ENCODE measurements around the gene CORO7. TPM values are rescaled to one million over a fixed set of nuclear protein-coding genes. Genes with fewer than 3 reads are reported as not detected.

CORO7 gene
- total RNA-seq, 1 experiment from 2014 or later: 51.0 TPM

DNA sequence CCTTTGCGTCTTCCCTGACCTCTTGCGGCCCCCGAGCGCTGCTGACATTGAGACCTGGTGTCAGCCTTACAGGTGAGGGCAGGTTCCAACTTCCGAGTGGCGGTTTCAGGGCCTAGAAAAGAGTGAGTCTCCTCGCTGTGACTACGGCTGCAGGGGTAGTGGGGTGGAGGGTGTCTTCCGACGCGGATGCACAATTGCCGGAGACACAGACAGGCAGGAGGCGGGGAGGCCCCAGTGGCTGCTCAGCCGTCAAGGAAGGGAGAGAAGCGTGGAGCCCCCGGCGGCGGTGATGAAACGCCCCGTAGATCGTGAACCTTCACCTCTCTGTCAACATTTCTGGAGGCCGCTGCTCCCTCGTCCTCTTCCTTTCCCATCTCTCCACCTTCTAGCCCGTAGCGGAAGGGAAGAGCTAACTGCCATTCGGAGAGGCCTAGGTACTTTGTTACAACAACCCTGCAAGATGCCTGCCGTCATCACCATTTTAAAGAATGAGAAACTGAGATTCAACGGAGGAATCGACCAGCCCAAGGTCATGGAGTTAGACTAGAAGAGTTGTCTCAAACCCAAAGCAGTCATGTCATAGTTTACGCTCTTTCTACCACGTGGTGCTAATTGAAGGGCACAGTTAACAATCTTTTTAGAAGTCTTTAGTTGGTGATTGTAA lies 9.8 kb upstream of the CORO7 start:
- intact Hi-C loops (cut with micrococcal nuclease; ENCODE audit: unreplicated experiment): no loop called here
- no peak for DNase-seq
- BruUV-seq (replicated peaks): no TSS peak

DNA sequence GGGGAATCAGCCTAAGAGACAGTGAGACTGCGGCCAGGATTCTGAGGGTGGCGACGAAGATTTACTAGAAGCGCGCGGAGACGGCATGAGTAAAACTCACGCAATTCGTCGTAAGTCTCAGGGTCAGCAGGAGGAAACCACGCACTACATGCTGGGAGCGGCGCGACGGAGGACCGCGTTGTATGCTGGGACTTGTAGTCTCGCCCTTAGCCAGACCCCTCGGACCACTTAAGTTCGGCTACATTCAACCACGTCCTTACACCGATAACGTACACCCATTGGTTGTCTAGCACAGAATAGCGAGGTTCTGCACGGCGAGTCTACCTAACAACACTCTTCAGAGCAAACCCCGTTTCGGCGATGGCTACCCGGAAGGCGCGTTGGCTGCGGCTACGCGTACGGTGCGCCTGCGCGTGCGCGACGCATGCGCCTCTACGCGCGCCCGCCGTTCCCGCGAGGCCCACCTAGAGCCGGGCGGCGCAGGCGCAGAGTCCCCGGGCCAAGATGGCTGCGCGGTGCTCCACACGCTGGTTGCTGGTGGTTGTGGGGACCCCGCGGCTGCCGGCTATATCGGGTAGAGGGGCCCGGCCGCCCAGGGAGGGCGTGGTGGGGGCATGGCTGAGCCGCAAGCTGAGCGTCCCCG lies 9.1 kb upstream of the CORO7 start, which contains the start of gene DNAJA3:
Gene DNAJA3, plus strand, starts transcription at position 491 of the 643 bp plus-strand sequence. Its CDS starts 14 bp downstream, at position 505.
- DNase-seq: peak; percentile 95
- TF ChIP-seq, protein P1, sequence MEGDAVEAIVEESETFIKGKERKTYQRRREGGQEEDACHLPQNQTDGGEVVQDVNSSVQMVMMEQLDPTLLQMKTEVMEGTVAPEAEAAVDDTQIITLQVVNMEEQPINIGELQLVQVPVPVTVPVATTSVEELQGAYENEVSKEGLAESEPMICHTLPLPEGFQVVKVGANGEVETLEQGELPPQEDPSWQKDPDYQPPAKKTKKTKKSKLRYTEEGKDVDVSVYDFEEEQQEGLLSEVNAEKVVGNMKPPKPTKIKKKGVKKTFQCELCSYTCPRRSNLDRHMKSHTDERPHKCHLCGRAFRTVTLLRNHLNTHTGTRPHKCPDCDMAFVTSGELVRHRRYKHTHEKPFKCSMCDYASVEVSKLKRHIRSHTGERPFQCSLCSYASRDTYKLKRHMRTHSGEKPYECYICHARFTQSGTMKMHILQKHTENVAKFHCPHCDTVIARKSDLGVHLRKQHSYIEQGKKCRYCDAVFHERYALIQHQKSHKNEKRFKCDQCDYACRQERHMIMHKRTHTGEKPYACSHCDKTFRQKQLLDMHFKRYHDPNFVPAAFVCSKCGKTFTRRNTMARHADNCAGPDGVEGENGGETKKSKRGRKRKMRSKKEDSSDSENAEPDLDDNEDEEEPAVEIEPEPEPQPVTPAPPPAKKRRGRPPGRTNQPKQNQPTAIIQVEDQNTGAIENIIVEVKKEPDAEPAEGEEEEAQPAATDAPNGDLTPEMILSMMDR (IDR thresholded peaks at IDR 0.05; ENCODE audit: unreplicated experiment): no peak
- intact Hi-C loops (cut with micrococcal nuclease; ENCODE audit: unreplicated experiment): no loop called here
- H3K4me1 Mint-ChIP-seq (ENCODE audit: low read depth, unreplicated experiment): peaks cover 19% of the 10 kb centered on the region
- H3K9me3 Mint-ChIP-seq (ENCODE audit: low read depth, unreplicated experiment): no peaks in the 10 kb centered on the region
- BruUV-seq (replicated peaks): no TSS peak
- H3K27me3 Mint-ChIP-seq (ENCODE audit: unreplicated experiment): no peaks in the 10 kb centered on the region
- H3K36me3 Mint-ChIP-seq (ENCODE audit: insufficient read depth, unreplicated experiment): peaks cover 54% of the 10 kb centered on the region
- peak within 1 kb of the TSS; percentile 99 for H3K27ac Mint-ChIP-seq (ENCODE audit: unreplicated experiment)
- peak within 1 kb of the TSS; percentile 98 for H3K4me3 Mint-ChIP-seq (ENCODE audit: low read depth, unreplicated experiment)
- CTCF ChIA-PET: no interaction called here

More for the DNA sequence above, 9.8 kb upstream of the CORO7 start:
- CTCF ChIA-PET: no interaction called here
- peaks cover 19% of the 10 kb centered on the region for H3K4me1 Mint-ChIP-seq (ENCODE audit: low read depth, unreplicated experiment)
- TF ChIP-seq, protein P1 (IDR thresholded peaks at IDR 0.05; ENCODE audit: unreplicated experiment): no peak
- H3K4me3 Mint-ChIP-seq (ENCODE audit: low read depth, unreplicated experiment): peak overlapping the region; percentile 98
- H3K9me3 Mint-ChIP-seq (ENCODE audit: low read depth, unreplicated experiment): no peaks in the 10 kb centered on the region
- H3K36me3 Mint-ChIP-seq (ENCODE audit: insufficient read depth, unreplicated experiment): peaks cover 57% of the 10 kb centered on the region
- peak overlapping the region; percentile 99 for H3K27ac Mint-ChIP-seq (ENCODE audit: unreplicated experiment)
- H3K27me3 Mint-ChIP-seq (ENCODE audit: unreplicated experiment): no peaks in the 10 kb centered on the region

DNA sequence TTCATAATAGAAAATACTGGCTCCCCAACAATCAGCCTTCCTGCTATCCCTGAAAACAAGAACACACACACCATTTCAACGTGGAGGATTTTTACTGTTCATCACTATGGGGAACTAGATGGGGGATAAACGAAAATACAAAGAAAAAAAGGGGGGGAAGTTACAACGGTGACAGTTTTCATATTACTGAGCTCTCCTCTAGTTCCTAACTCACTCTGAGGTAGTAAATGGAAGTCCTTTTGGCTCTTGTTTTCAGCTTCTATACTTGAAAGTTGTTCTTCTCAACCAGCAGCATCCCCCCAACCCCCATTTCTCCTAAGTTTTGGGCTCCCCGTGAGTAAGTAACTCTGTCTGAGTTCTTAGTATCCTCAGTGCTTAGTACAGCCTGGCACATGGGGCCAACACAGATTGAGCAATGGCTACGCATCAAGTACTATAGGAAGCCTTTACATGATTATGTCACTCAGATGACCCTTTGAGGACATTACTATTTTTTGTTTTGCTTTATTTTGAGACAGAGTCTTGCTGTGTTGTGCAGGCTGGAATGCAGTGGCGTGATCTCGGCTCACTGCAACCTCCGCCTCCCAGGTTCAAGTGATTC lies 4.2 kb upstream of the CORO7 start:
- Mint-ChIP-seq H3K9me3 (ENCODE audit: low read depth, unreplicated experiment) (no peaks in the 10 kb centered on the region), H3K36me3 (ENCODE audit: insufficient read depth, unreplicated experiment) (peaks cover 24% of the 10 kb centered on the region), H3K4me1 (ENCODE audit: low read depth, unreplicated experiment) (peaks cover 9% of the 10 kb centered on the region), H3K4me3 (ENCODE audit: low read depth, unreplicated experiment) (no peak overlapping the region), H3K27ac (ENCODE audit: unreplicated experiment) (no peak overlapping the region), H3K27me3 (ENCODE audit: unreplicated experiment) (no peaks in the 10 kb centered on the region)
- TF ChIP-seq, protein P1 (IDR thresholded peaks at IDR 0.05; ENCODE audit: unreplicated experiment): no peak
- CTCF ChIA-PET: interaction anchor here (0.7 kb wide), 1 partner anchor 516 kb away, joined by 4 read pairs; no protein-coding TSS in a partner anchor
- no peak for DNase-seq
- intact Hi-C loops (cut with micrococcal nuclease; ENCODE audit: unreplicated experiment): no loop called here
- no TSS peak for BruUV-seq (replicated peaks)

DNA sequence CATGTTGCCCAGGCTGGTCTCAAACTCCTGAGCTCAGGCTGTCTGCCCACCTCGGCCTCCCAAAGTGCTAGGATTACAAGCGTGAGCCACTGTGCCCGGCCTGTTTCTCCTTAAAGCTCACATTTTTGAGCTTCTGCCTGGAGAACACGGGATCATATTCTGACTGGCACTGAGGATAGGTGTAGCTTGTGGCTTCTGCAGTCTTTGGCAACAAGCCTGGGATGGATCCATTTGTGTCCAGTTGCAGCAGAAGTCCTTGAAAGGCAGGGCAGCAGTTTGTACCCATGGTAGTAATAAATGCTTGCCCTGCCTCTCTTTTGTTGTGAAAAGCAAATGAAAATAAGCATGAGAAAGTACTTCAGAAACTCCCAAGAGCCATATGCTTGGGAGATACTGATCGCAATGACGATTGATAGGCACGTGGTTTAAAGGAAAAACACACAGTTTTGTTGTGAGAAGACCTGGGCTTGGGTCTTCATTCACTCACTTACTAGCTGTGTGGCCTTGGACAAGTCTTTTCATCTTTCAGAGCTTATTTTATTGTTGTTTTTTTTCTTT lies 3.1 kb upstream of the CORO7 start:
- H3K9me3 Mint-ChIP-seq (ENCODE audit: low read depth, unreplicated experiment): no peaks in the 10 kb centered on the region
- peaks cover 17% of the 10 kb centered on the region for H3K36me3 Mint-ChIP-seq (ENCODE audit: insufficient read depth, unreplicated experiment)
- H3K27me3 Mint-ChIP-seq (ENCODE audit: unreplicated experiment): no peaks in the 10 kb centered on the region
- TF ChIP-seq, protein P1 (IDR thresholded peaks at IDR 0.05; ENCODE audit: unreplicated experiment): no peak
- BruUV-seq (replicated peaks): no TSS peak
- CTCF ChIA-PET: no interaction called here
- peaks cover 15% of the 10 kb centered on the region for H3K4me1 Mint-ChIP-seq (ENCODE audit: low read depth, unreplicated experiment)
- intact Hi-C loops (cut with micrococcal nuclease; ENCODE audit: unreplicated experiment): no loop called here
- no peak overlapping the region for H3K4me3 Mint-ChIP-seq (ENCODE audit: low read depth, unreplicated experiment)
- no peak overlapping the region for H3K27ac Mint-ChIP-seq (ENCODE audit: unreplicated experiment)
- DNase-seq: no peak

Measured in Calu3 (cell line).